ENCODE measurements around the gene PDLIM5. TPM values are rescaled to one million over a fixed set of nuclear protein-coding genes. Genes with fewer than 3 reads are reported as not detected.

PDLIM5 gene
- total RNA-seq, 3 donors from 2014 or later (not counting 1 experiment from before 2014, with no cell fraction given) = 41.8 to 94.8 (median 50.5) TPM

- WGBS (ENCODE audit: insufficient coverage) = 94% methylated on average over 7 of the region's 7 CpGs
- H3K4me1 Mint-ChIP-seq = no peaks in the 10 kb centered on the region
- H3K4me1 ChIP-seq (ENCODE audit: control insufficient read depth, insufficient read depth, low read length) = no peaks in the 10 kb centered on the region
- no peaks in the 10 kb centered on the region for H3K27me3 ChIP-seq (ENCODE audit: control insufficient read depth, insufficient read depth, low read length)
- ATAC-seq (no peak), DNase-seq (no peak)
- no peaks in the 10 kb centered on the region for H3K27me3 Mint-ChIP-seq (ENCODE audit: low read depth in 2 of 2)
- no peak overlapping the region for H3K27ac ChIP-seq (ENCODE audit: low read length)
- no peak for TF ChIP-seq CTCF (IDR thresholded peaks at IDR 0.05)
- no peak overlapping the region for H3K4me3 ChIP-seq (ENCODE audit: low read length)
- no peak overlapping the region for H3K27ac Mint-ChIP-seq
- H3K36me3 ChIP-seq (ENCODE audit: control insufficient read depth, insufficient read depth, low read length) = peaks cover 2% of the 10 kb centered on the region
- intact Hi-C loops (cut with micrococcal nuclease) = no loop called here
- no peak overlapping the region for H3K4me3 Mint-ChIP-seq
- no peaks in the 10 kb centered on the region for H3K9me3 Mint-ChIP-seq
- H3K9me3 ChIP-seq (ENCODE audit: control insufficient read depth, insufficient read depth, low read length) = no peaks in the 10 kb centered on the region
- H3K36me3 Mint-ChIP-seq = no peaks in the 10 kb centered on the region
Observed at GRCh38 chr4:94648699-94649098, 197.0 kb downstream of the PDLIM5 start.

GRCh38 chr4:94649381-94650133 is 197.8 kb downstream of the PDLIM5 start:
- H3K9me3 ChIP-seq (ENCODE audit: control insufficient read depth, insufficient read depth, low read length) = no peaks in the 10 kb centered on the region
- H3K4me3 Mint-ChIP-seq = no peak overlapping the region
- DNase-seq = no peak
- peaks cover 2% of the 10 kb centered on the region for H3K36me3 ChIP-seq (ENCODE audit: control insufficient read depth, insufficient read depth, low read length)
- H3K4me1 Mint-ChIP-seq = no peaks in the 10 kb centered on the region
- H3K27ac ChIP-seq (ENCODE audit: low read length) = no peak overlapping the region
- intact Hi-C loops (cut with micrococcal nuclease) = no loop called here
- H3K4me3 ChIP-seq (ENCODE audit: low read length) = no peak overlapping the region
- no peaks in the 10 kb centered on the region for H3K9me3 Mint-ChIP-seq
- ATAC-seq = no peak
- no peaks in the 10 kb centered on the region for H3K36me3 Mint-ChIP-seq
- H3K27me3 ChIP-seq (ENCODE audit: control insufficient read depth, insufficient read depth, low read length) = no peaks in the 10 kb centered on the region
- no peak for TF ChIP-seq CTCF (IDR thresholded peaks at IDR 0.05)
- H3K27ac Mint-ChIP-seq = no peak overlapping the region
- H3K27me3 Mint-ChIP-seq (ENCODE audit: low read depth in 2 of 2) = no peaks in the 10 kb centered on the region
- WGBS (ENCODE audit: insufficient coverage) = 92% methylated on average over 1 of the region's 1 CpG
- no peaks in the 10 kb centered on the region for H3K4me1 ChIP-seq (ENCODE audit: control insufficient read depth, insufficient read depth, low read length)

- Histone ChIP-seq H3K27me3 (ENCODE audit: control insufficient read depth, insufficient read depth, low read length) (no peaks in the 10 kb centered on the region), H3K4me1 (ENCODE audit: control insufficient read depth, insufficient read depth, low read length) (no peaks in the 10 kb centered on the region), H3K9me3 (ENCODE audit: control insufficient read depth, insufficient read depth, low read length) (no peaks in the 10 kb centered on the region), H3K27ac (ENCODE audit: low read length) (no peak overlapping the region), H3K36me3 (ENCODE audit: control insufficient read depth, insufficient read depth, low read length) (peaks cover 2% of the 10 kb centered on the region), H3K4me3 (ENCODE audit: low read length) (no peak overlapping the region)
- H3K4me1 Mint-ChIP-seq = no peaks in the 10 kb centered on the region
- ATAC-seq (no peak), DNase-seq (no peak)
- 92% methylated on average over 3 of the region's 5 CpGs for WGBS (ENCODE audit: insufficient coverage)
- H3K36me3 Mint-ChIP-seq = no peaks in the 10 kb centered on the region
- no peak overlapping the region for H3K27ac Mint-ChIP-seq
- TF ChIP-seq CTCF (IDR thresholded peaks at IDR 0.05) = no peak
- intact Hi-C loops (cut with micrococcal nuclease) = no loop called here
- no peaks in the 10 kb centered on the region for H3K9me3 Mint-ChIP-seq
- no peaks in the 10 kb centered on the region for H3K27me3 Mint-ChIP-seq (ENCODE audit: low read depth in 2 of 2)
- no peak overlapping the region for H3K4me3 Mint-ChIP-seq
Observed at GRCh38 chr4:94650134-94650495, 198.4 kb downstream of the PDLIM5 start.

DNA sequence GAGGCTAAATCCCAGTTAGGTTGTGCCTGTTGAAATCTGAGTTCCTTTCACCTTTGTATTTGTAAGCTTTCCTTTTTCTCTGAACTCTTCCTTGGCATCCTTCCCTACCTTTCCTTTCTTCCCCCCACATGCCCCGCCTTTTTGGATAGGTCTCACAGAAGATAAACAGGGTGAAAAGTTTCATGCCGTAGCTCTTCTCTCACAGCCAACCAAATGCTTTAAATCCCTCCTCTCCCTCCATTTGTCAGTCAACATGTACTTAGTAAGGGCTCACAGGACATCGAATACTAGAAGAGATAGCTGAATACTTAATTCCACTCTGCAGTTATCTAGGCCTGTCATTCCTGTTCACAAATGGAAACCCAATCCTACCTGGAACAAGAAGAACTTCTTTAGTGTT is 198.9 kb downstream of the PDLIM5 start:
- H3K4me1 ChIP-seq (ENCODE audit: control insufficient read depth, insufficient read depth, low read length) = no peaks in the 10 kb centered on the region
- Mint-ChIP-seq H3K27ac (no peak overlapping the region), H3K4me3 (no peak overlapping the region), H3K4me1 (no peaks in the 10 kb centered on the region), H3K9me3 (no peaks in the 10 kb centered on the region), H3K27me3 (ENCODE audit: low read depth in 2 of 2) (no peaks in the 10 kb centered on the region), H3K36me3 (no peaks in the 10 kb centered on the region)
- no peak overlapping the region for H3K4me3 ChIP-seq (ENCODE audit: low read length)
- H3K27me3 ChIP-seq (ENCODE audit: control insufficient read depth, insufficient read depth, low read length) = no peaks in the 10 kb centered on the region
- TF ChIP-seq CTCF (IDR thresholded peaks at IDR 0.05) = no peak
- intact Hi-C loops (cut with micrococcal nuclease) = no loop called here
- no peaks in the 10 kb centered on the region for H3K9me3 ChIP-seq (ENCODE audit: control insufficient read depth, insufficient read depth, low read length)
- DNase-seq (no peak), ATAC-seq (no peak)
- 87% methylated on average over 3 of the region's 3 CpGs for WGBS (ENCODE audit: insufficient coverage)
- H3K36me3 ChIP-seq (ENCODE audit: control insufficient read depth, insufficient read depth, low read length) = no peaks in the 10 kb centered on the region
- no peak overlapping the region for H3K27ac ChIP-seq (ENCODE audit: low read length)

All from natural killer cell (primary cell).